Kidney glomerular epithelial cell (primary cell): ENCODE measurements around the gene DPYSL5.

ENCODE experiments used
- DNase-seq: peaks from one replicate; lab custom pipeline; 2025; lab: John Stamatoyannopoulos, UW

The DPYSL5 gene

DNA sequence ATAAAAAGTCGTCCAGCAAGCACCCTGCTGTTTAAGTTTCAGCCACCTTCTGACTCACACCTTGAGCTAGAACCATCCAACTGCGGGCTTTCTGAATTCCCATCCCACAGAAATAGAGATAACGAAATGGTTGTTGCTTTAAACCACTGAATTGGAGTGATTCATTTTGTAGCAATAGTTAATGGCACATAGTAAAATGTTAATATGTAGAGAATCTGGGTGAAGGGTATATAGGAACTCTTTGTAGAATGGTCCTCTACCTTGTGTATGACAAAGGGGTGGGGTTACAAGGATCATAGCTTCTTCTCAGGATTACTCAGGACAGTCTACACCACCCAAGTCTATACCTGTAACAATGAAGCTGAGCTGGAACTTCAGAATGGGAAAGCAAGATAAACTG is 120.1 kb downstream of the DPYSL5 start:
- DNase-seq: peak; percentile 23

DNA sequence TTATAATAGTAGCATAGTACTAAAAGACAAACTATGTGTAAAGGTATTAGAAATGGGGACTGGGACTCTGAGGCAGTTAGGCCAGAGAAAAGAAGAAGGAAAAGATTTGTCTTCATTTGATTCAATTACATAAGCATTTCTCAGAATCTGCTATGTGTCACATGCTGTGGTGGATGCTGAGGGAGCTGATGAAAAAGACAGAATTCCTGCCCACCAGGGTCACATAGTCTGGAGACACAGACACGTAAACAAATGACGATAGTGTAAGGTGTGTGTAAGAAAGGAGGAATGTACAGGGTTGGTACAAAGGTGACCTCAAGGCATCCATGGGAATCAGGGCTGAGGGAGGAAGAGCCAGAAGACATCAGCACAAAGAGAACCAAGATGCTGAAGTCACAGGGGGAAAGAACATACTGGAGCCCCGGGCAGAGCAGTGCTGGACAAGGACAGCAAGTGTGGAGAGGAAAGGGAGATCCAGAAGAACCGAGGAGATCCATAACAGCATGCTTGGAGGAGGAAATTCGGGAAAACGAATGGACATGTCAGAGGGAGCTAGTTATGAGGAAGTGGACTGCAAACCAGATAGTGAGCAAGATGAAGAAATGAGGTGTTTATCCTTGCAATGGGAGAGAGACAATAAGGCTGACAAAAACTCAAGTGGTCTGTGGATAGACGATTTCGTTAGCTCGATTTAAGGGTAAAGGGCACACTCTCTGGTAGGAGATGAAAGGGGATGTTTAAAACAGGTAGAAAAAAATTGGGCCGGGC is 121.3 kb downstream of the DPYSL5 start:
- no peak for DNase-seq

DNA sequence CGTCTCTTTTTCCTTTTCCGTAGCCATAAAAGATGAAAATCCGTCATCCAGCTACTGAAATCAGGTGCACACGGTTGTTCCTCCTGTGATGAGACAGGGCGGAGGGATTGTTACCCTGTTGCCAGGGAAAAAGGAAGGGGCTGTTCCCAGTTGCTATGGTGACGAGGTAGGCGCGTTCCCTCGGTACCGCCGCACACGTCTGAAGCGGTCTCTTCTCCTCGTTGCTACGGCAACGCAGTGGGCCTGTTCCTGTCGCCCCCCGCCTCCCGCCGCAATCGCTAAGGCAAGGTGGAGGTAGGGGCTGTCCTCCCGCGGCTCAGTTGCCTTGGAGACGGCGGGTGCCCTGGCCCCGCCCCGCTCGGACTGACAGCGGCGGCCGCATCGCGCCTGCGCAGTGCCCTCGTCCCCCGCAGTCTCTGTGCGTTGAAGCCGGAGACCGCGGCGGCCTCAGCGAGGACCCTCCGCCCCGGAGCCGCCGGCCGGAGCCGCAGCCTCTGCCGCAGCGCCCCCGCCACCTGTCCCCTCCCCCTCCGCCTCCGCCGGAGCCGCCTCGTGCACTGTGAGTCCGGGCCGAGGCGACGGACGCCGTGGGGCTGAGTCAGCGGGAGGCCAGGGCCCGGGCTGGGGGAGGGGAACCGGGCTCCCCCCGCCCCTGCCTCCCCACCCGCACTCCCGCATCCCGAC is 122.5 kb downstream of the DPYSL5 start, which contains the start of gene MAPRE3:
MAPRE3 (plus strand) TSS at position 394 of the 684 bp plus-strand sequence. CDS start 51,582 bp downstream, outside the sequence.
- peak; percentile 95 for DNase-seq

DNA sequence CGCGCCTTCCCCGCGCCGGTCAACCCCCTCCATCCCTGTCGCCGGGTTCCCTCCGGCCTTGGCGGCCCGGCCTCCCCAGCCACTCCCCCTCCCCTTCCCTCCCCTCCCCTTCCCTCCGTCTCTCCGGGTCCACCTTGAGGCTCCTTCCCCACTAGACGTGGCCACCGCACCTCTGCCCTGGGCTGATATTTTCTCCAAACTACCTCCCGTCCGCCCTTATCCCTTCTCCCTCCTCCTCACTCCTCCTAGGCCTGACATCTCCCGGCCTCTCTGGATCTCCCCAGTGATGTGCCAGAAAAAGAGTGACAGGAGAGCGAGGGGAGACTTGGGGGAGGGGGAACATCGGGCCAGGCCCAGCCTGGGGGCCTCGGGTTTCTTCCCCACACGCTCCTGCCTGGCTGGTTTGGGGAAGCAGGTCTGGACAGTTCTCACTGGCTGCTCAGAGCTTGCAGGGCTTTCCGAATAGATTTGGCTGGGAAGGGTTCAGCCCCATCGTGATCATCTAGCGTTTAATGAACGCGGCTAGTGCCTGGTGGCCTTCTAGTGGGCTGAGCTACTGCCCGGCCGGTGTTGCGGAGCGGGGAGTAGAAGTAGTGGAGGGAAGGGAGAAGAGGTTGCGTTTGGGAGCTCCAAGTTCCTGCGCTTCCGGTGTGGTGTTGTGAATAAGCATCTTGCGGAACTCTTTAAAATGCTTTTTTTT is 123.1 kb downstream of the DPYSL5 start:
- DNase-seq: no peak

DNA sequence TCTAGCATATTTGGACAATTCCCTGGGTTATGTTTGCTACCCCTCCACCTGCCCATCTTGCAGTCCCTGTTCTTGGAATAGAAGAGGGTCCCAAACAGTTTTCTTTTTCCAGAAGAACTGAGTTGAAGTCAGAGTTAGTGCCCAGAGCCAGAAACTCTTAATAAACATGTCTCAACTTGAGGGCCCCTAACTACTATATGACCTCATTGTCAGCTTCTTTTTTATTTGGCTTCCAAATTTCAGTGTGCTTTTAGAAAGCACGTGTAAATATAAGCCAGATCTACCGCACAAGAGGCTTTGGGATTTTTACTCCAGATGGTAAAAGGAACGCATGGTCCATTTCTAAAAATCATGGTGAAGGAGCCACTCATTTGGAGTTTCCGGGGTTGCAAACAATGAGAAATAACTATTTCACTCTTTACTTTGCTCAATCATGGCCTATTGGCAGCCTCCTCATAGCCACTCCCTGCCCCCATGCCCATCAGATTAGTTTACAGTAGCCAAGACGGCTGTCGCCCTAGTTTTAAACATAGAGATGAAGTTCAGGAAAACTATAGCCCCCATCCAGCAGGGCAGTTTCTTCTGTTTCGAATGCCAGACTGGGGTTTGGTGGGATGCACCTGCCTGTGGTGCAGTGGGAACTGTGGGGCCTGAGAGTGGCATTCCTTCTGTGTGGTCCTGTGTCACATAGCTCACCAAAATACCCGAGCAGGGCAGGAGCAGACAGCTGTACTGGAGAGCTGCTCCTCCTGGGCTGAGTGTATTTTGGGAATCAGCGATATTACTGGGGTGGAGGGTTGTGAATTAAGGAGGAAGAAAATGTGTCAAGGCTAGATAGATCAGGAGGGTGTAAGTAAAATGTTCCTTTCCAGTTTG is 124.2 kb downstream of the DPYSL5 start:
- no peak for DNase-seq

DNA sequence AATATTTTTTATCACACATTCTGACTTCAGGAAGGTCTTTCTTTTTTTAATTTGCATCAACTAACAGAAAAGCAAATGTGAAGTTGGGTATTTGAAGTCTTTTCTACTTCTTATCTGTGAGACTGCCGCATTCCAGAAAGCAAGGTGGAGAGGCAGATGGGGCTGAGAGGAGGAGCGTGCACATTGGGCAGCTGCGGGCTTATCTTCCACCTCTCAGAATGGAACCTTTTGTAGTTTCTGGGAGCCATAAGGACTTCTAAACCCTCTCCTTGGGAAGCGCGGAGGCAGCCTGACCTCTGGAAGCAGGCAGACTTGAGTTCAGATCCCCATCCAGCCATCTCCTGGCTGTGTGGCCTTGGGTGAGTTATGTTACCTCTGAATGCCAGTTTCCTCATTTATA is 126.4 kb downstream of the DPYSL5 start:
- no peak for DNase-seq

DNA sequence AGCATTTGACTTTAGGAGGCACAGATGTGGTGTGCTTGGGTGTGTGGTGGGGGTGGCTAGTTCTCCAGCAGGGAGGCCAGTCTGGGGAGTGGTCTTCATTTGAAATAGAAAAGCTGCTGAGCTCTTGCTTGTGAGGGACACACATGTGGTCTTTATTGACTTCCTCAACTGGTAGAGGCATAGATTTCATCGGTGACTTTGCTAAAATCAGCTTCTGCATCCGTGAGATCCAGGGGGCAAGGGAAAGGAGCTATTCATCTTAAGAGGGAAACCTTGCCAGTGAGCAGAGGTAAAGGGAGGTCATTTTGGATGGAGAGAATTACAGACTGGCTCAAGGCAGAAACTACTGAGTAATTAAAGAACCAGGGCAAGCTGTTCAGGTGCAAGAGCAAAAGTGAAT is 127.2 kb downstream of the DPYSL5 start:
- no peak for DNase-seq

DNA sequence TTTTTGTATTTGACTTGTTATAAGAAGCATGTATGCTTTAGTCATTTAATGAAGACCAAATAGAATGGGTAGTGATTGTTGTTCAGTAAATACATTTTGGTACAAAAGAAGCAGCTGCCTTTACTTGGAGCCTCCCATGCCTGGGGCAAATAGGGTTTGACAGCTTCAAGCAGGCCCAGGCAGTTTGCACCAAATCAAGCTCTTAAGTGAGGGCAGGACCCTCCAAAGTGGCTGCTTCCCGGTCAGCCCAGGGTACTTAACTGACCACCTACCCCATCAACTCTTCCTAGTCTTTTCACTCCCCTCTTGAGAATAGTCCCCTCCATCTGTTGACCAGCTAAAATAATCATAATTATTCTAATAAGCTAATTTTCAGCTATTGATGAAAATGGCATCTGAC is 127.7 kb downstream of the DPYSL5 start:
- no peak for DNase-seq

DNA sequence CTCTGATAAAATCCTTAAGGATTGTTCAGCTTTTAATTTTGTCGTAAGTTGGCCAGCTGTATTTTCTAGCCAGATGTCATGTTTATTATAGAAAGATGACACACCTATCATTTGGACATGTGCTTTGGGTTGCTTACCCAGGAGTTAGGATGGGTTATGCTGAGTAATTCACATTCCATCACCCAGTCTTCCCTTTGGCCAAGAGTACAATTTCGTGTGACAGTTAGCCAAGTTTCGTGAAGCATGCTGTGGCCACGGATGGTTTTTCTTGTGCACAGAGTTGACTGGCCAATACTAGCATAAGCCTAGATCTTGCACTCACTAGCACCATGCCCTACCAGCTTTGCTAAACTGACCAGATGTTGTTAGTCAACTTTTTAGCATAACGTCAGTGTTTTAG is 128.3 kb downstream of the DPYSL5 start:
- DNase-seq: no peak

DNA sequence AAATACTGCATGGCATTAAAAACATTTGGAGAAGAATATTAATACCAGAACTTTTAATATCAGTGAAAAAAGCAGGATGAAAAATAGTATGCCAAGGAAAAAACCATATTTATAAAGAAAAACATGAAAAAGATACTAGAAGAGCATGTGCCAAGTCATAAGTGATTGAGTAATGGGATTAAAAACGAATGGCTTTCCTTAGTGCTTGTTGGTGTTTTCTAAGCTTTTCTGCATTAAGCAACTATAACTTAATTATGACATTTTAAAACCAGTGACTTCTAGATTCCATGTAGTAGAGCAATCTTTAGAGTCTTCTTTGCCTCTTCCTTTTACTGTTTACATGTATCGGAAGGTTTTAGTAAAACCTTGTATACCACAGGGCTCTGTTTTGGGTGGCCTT is 129.1 kb downstream of the DPYSL5 start:
- DNase-seq: no peak

DNA sequence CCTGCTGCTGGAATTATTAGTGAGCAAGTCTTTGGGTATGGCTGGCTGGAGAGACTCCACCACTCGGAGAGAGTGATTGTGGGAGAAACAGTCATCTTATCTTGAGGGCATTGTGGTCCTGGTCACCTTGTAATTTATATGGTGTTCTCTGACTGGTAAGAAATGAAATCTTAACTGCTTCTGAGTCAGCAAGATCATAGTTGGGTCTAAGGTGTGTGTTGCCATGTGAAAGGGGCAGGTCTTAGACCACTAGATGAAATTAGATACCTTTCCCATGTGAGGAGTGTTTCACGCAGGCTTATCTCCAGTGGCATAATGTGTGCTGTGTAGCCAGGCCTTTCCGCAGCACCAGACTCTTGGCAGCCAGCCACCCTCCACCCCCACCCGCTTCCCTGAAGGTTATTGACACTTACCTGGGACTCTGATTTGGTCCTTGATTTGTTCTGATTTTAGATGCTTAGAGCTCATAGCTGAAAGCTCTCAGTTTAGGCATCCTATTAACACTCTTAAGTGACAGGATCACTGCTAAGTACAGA is 130.2 kb downstream of the DPYSL5 start:
- DNase-seq: peak; percentile 18

DNA sequence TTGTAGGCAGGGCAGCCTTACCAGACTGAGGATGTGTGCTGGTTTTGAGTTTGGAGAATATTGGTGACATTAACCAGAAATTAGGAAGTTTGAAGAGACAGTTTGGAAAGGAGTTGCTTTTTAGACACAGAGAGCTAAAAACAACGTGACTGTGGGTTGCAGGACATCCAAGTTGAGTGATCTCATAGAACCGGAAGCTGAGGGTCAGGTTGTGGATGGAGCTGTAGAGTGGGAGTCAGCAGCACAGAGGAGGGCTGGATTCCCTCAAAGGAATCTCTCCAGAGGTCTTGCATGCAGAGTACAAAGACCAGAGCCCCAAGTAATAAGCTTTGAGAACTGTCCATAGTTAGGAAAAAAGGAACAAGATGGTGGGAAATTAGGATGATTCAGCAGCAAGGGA is 131.8 kb downstream of the DPYSL5 start:
- no peak for DNase-seq

DNA sequence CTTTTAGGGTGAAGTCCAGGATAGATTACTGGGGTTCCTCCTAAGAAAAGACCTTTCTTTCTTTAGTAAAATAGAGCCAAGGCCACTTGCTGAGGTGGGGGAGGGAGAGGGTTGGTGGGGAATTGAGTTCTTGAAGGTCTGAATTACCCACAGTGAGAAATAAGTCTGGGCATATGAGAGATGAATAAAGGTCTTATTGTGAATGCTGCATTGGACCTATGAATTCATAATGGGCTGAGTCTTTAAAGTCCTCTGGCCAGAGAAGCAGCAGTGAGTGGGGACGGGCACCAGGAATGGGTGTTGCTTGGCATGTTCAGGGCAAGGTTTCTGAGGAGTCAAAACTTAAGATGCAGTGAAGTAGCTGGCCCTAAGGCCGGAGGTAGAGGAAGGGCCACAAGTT is 133.0 kb downstream of the DPYSL5 start:
- DNase-seq: no peak

DNA sequence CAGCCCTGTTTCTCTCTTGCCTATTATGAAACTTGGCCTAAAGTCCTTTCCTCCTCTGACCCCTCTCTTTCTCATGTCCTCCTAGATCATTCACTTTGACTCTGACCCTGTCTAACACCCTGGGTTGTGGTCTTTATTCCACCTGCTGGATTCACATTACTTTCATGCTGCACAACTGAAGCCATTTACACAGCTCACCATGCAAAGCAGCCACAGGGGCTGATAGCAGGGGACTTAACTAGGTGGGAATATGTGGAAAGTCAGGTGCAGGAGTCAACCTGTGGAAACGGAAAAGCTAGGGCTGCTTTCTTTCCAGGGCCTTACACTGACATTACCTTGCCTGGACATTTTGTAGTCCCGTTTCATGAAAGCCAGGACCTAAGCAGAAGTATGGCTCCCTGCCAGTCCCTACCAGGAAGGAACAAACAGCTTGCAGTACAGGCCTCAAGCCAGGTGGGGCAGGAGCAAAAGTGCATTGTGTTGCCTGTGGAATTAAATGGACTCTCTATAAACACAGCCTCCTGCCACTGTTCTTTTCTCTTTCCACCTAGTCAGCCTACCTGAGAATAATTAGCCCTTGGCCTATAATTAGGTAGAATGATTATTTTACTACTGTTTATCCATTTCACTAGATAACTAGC is 134.3 kb downstream of the DPYSL5 start:
- peak; percentile 31 for DNase-seq

DNA sequence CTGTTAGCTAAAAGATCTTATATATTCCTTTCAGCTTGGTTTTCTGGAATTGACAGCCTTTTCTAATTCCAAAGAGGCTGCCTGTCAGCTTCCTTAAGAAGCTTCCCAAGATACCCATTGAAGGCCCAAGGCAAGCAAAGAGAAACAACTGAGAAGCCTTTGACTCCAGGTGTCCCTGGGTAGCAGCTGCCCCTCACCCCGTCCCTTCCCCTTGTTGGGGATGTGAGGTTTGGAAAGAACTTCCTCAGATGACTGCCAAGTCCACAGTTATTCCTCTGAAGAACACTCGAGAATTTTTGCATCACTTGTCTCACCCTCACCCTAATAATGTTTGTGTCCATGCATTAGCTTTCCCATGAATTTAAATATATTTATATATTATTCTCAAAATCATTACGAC is 135.8 kb downstream of the DPYSL5 start:
- no peak for DNase-seq

DNA sequence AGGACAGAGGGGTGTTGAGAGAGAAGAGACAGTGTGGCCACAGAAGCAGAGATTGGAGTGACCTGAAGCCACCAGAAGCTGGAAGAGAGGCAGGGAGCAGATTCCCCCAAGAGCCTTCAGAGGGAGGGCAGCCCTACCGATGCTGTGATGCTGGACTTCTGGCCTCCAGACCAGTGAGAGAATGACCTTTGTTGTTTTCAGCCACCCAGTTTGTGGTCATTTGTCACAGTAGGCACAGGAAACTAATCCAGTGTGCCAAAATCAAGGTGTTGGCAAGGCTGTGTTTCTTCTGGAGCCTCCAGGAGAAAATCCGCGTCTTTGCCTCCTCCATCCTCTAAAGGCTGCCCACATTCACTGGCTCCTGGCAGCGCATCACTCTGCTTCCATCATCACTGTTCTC is 137.9 kb downstream of the DPYSL5 start:
- DNase-seq: no peak

DNA sequence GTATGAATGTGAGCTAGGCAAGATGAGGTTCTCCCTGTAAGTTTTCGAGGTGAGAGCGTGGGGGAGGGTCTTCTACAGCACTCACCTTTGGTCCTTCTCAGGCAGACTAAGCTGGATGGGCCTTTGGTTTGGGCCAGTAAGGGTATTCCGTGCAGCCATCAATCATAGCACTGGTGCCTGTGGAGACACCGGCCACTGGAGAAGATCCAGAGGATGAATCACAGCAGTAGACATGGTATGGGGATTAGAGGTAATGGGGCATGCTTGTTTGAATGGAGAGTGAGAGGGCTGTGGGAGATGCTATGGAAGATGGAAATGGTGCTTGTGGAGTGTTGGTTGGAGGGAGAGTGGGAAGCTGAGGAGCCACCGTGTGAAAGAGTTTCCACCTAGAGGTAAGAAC is 138.6 kb downstream of the DPYSL5 start:
- DNase-seq: no peak

DNA sequence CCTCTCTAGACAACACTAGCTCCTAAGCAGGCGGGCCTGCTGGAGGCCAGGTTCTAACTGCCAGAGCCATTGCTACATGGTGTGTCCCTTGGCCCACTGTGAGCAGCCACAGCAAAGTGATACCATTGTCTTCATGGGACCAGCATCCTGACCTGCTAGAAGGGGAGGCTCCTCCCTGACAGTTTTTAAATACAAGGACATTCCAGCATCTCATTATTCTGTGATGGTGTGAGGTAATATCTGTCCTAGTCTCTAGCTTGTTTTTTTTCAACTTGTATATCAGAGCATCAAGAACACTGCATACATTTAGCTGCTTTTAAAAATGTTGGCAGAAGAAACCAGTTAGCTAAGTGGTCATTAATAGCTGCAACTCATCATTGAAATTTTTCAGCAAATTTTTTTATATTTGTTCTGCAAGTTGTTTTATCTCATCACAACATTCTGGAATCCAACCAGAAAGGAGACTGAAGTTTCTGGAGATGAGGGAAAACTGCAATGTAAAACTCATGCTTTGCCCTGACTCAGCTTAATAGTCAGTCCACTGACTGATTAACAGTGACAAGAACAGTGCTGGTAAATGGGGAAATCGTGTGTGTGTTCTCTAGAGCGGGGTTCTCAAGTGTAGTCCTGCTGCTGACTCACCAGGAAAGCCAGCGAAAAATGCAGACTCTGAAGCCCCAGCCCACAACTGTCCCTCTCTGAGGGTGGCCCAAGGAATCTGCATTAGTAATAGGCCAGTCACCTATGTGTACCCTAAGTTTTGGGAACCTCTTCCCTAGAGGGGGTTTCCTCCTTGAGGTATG is 140.3 kb downstream of the DPYSL5 start:
- DNase-seq: peak; percentile 22

DNA sequence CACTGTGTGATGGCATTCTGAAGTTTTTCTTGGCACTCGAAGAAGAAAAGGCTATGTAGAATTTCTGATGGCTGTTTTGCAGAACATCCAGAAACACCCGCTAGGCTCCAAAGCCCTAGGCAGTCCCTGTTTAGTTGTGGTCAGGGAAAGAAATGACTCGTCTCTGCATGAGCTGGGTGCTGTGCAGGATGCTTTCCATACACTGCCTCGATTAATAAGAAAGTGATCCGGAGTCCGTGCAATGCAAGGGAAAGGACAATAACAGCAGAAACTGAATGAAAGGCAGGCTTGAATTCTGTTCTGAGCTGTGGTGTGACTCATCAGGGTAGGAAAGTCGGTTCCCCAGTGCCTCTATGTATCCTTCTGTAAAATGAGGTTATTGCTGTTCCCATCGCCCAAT is 141.2 kb downstream of the DPYSL5 start:
- DNase-seq: peak; percentile 30

DNA sequence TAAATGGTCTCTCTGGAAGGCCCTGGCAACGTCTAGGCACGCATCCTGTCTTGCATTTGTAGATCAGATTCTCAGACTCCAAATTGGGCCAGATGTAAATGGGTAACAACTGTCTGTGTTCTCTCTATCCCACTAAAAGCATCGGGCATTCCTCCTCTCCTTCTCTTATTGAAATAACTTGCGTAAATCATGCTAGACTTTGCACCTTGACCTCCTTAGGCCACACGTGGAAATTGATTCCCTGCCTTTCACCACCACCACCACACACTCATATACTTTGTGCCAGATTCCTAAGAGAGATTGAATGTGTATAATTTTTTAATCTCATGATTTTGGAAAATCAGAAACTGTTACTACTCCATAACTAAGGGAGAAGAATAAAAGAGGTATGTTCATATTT is 143.8 kb downstream of the DPYSL5 start:
- no peak for DNase-seq
